ENCODE results near the gene TRANK1. TPM values are rescaled to one million over a fixed set of nuclear protein-coding genes. Genes with fewer than 3 reads are reported as not detected.
"Not testable (repeated sequence)": the region's sequence is repeated elsewhere in the genome, so short reads cannot be mapped to it uniquely, and the experiment has no call there.

The TRANK1 gene
- total RNA-seq, 1 donor from 2014 or later, result 0.51 TPM

- no peak for DNase-seq
- no peak overlapping the region for H3K27ac Mint-ChIP-seq (ENCODE audit: unreplicated experiment)
- H3K9me3 Mint-ChIP-seq (ENCODE audit: unreplicated experiment), result no peaks in the 10 kb centered on the region
- H3K4me1 Mint-ChIP-seq (ENCODE audit: low read depth, unreplicated experiment), result peaks cover 5% of the 10 kb centered on the region
- no peaks in the 10 kb centered on the region for H3K27me3 Mint-ChIP-seq (ENCODE audit: unreplicated experiment)
- H3K4me3 Mint-ChIP-seq (ENCODE audit: unreplicated experiment), result no peak overlapping the region
- no peaks in the 10 kb centered on the region for H3K36me3 Mint-ChIP-seq (ENCODE audit: unreplicated experiment)
- TF ChIP-seq CTCF (IDR thresholded peaks at IDR 0.05; ENCODE audit: partially characterized antibody, unreplicated experiment), result no peak
These were observed 54.6 kb downstream of the TRANK1 start for GRCh38 chr3:36890261-36890660.

GRCh38 chr3:36881735-36882134, 63.1 kb downstream of the TRANK1 start:
- Mint-ChIP-seq H3K36me3 (ENCODE audit: unreplicated experiment) (no peaks in the 10 kb centered on the region), H3K27me3 (ENCODE audit: unreplicated experiment) (no peaks in the 10 kb centered on the region), H3K4me3 (ENCODE audit: unreplicated experiment) (no peak overlapping the region), H3K4me1 (ENCODE audit: low read depth, unreplicated experiment) (no peaks in the 10 kb centered on the region), H3K27ac (ENCODE audit: unreplicated experiment) (no peak overlapping the region), H3K9me3 (ENCODE audit: unreplicated experiment) (no peaks in the 10 kb centered on the region)
- no peak for DNase-seq
- TF ChIP-seq CTCF (IDR thresholded peaks at IDR 0.05; ENCODE audit: partially characterized antibody, unreplicated experiment), result no peak

- not testable (repeated sequence) for DNase-seq; H3K27me3 Mint-ChIP-seq (ENCODE audit: unreplicated experiment); H3K4me3 Mint-ChIP-seq (ENCODE audit: unreplicated experiment)
These were observed 65.0 kb downstream of the TRANK1 start for GRCh38 chr3:36879842-36880241.

GRCh38 chr3:36877930-36878685, 66.7 kb downstream of the TRANK1 start:
- Mint-ChIP-seq H3K4me3 (ENCODE audit: unreplicated experiment) (no peak overlapping the region), H3K27ac (ENCODE audit: unreplicated experiment) (no peak overlapping the region), H3K9me3 (ENCODE audit: unreplicated experiment) (no peaks in the 10 kb centered on the region), H3K4me1 (ENCODE audit: low read depth, unreplicated experiment) (no peaks in the 10 kb centered on the region), H3K27me3 (ENCODE audit: unreplicated experiment) (no peaks in the 10 kb centered on the region), H3K36me3 (ENCODE audit: unreplicated experiment) (no peaks in the 10 kb centered on the region)
- TF ChIP-seq CTCF (IDR thresholded peaks at IDR 0.05; ENCODE audit: partially characterized antibody, unreplicated experiment), result no peak
- DNase-seq, result no peak

More at GRCh38 chr3:36879842-36880241, 65.0 kb downstream of the TRANK1 start:
- not testable (repeated sequence) for H3K27ac Mint-ChIP-seq (ENCODE audit: unreplicated experiment); H3K36me3 Mint-ChIP-seq (ENCODE audit: unreplicated experiment); H3K9me3 Mint-ChIP-seq (ENCODE audit: unreplicated experiment); H3K4me1 Mint-ChIP-seq (ENCODE audit: low read depth, unreplicated experiment)

- Mint-ChIP-seq H3K4me3 (ENCODE audit: unreplicated experiment) (no peak overlapping the region), H3K9me3 (ENCODE audit: unreplicated experiment) (no peaks in the 10 kb centered on the region), H3K36me3 (ENCODE audit: unreplicated experiment) (no peaks in the 10 kb centered on the region), H3K4me1 (ENCODE audit: low read depth, unreplicated experiment) (no peaks in the 10 kb centered on the region), H3K27me3 (ENCODE audit: unreplicated experiment) (no peaks in the 10 kb centered on the region), H3K27ac (ENCODE audit: unreplicated experiment) (no peak overlapping the region)
- TF ChIP-seq CTCF (IDR thresholded peaks at IDR 0.05; ENCODE audit: partially characterized antibody, unreplicated experiment), result no peak
- DNase-seq, result no peak
These were observed 68.5 kb downstream of the TRANK1 start for GRCh38 chr3:36876181-36876936.

Measured in glutamatergic neuron (in vitro differentiated cells).